T-cell (primary cell): ENCODE measurements around the gene TNRC6A. TPM values are rescaled to one million over a fixed set of nuclear protein-coding genes. Genes with fewer than 3 reads are reported as not detected.

ENCODE experiments used
- ATAC-seq, 4 experiments: fragments of 200-7000 bp in 3 of 4; fragments of 150-1000 bp in 1 of 4; cut with Tn5 transposase; replicated peaks in 1 of 4; 1 replicate in 3 of 4; 2 replicates in 1 of 4; pipeline ENCODE4 v1.10.0; 2021; ENCODE audit warnings: moderate library complexity in 3 of 4, mild to moderate bottlenecking in 2 of 4, moderate number of reproducible peaks in 1 of 4
- CTCF ChIA-PET, 2 donors: fragments of 300-600 bp; sonication (Branson Sonifier 250); formaldehyde crosslinking; loops; one replicate each; lab custom pipeline; 2022; ENCODE audit warnings: antibody characterized with exemption in 2 of 2; lab: Charles Lee
- POLR2A ChIA-PET, 2 donors: fragments of 300-600 bp; sonication (Branson Sonifier 250); formaldehyde crosslinking; loops; one replicate each; lab custom pipeline; 2022; ENCODE audit warnings: antibody characterized with exemption in 2 of 2; lab: Charles Lee
- DNase-seq, 35 experiments: peaks; one replicate each; pipeline versions ENCODE4 v3.0.0 to v3.0.0-alpha.2; 2013 to 2023
- H3K27ac ChIP-seq: one replicate; pipeline ENCODE4 v1.5.1; 2013; ENCODE audit warnings: low read length
- H3K27me3 ChIP-seq, 2 experiments: replicated peaks in 1 of 2; 1 replicate in 1 of 2; 2 replicates in 1 of 2; pipeline versions ENCODE4 v1.6.1 to v1.7.0; 2013; ENCODE audit warnings: low read length in 1 of 2, mixed read lengths in 1 of 2; ENCODE audit not compliant: control insufficient read depth in 2 of 2, insufficient read depth in 2 of 2; ENCODE audit errors: extremely low read depth in 1 of 2
- H3K36me3 ChIP-seq, 2 donors: 1 replicate in 1 of 2; 2 replicates in 1 of 2; pipeline versions ENCODE4 v1.6.1 to v1.7.0; 2013; ENCODE audit warnings: low read length in 1 of 2; ENCODE audit not compliant: control insufficient read depth in 2 of 2, insufficient read depth in 1 of 2; ENCODE audit errors: extremely low read depth in 1 of 2
- H3K4me1 ChIP-seq, 2 experiments: 1 replicate in 1 of 2; 2 replicates in 1 of 2; pipeline versions ENCODE4 v1.6.1 to v1.7.0; 2013; ENCODE audit warnings: low read length in 2 of 2, mixed read lengths in 1 of 2; ENCODE audit not compliant: insufficient read depth in 2 of 2, control insufficient read depth in 1 of 2; ENCODE audit errors: extremely low read depth in 1 of 2
- H3K4me3 ChIP-seq, 2 donors: 1 replicate in 1 of 2; 2 replicates in 1 of 2; pipeline versions ENCODE4 v1.5.1 to v1.7.0; 2013; ENCODE audit warnings: mild to moderate bottlenecking in 2 of 2, low read length in 1 of 2, moderate library complexity in 1 of 2; ENCODE audit not compliant: control insufficient read depth in 1 of 2; ENCODE audit errors: extremely low read depth in 1 of 2
- H3K9me3 ChIP-seq: 2 replicates; pipeline ENCODE4 v1.7.0; 2013
- H3K27ac Mint-ChIP-seq, 2 donors: one replicate each; pipeline ENCODE4 v1.8.0; 2020 to 2021; ENCODE audit warnings: mild to moderate bottlenecking in 2 of 2, mixed read lengths in 2 of 2
- H3K27me3 Mint-ChIP-seq, 2 donors: one replicate each; pipeline ENCODE4 v1.8.0; 2021 to 2022; ENCODE audit warnings: mixed read lengths in 2 of 2
- H3K36me3 Mint-ChIP-seq: one replicate; pipeline ENCODE4 v1.8.0; 2021; ENCODE audit warnings: mixed read lengths
- H3K4me1 Mint-ChIP-seq, 3 donors: one replicate each; pipeline ENCODE4 v1.8.0; 2020 to 2022; ENCODE audit warnings: mixed read lengths in 3 of 3, mild to moderate bottlenecking in 1 of 3
- H3K4me3 Mint-ChIP-seq, 3 donors: one replicate each; pipeline ENCODE4 v1.8.0; 2020 to 2022; ENCODE audit warnings: mild to moderate bottlenecking in 3 of 3, mixed read lengths in 3 of 3, moderate library complexity in 3 of 3
- H3K9me3 Mint-ChIP-seq, 3 donors: one replicate each; pipeline ENCODE4 v1.8.0; 2020 to 2022; ENCODE audit warnings: mixed read lengths in 3 of 3
- WGBS: methylation state at CpG from one replicate; pipeline ENCODE4 v1.1.5; 2013; ENCODE audit warnings: missing lambda C conversion rate; ENCODE audit not compliant: insufficient coverage; 5-methylcytosine and 5-hydroxymethylcytosine counted together
- total RNA-seq, 35 experiments: library from RNA in 6 of 35; stranded (reverse) in 6 of 35; fragments of 120-200 nt in 1 of 35; gene quantifications; one replicate each; pipeline versions ENCODE4 v1.2.1 to v1.2.4 and lab custom pipeline; 2013 to 2026

TNRC6A gene
- total RNA-seq, 5 donors from 2014 or later (not counting 1 experiment from before 2014, with no cell fraction given): 74.7 to 79.4 (median 77.9) TPM

GRCh38 chr16:24717411-24717810 is 12.0 kb upstream of the TNRC6A start:
- Mint-ChIP-seq H3K27ac (no peak overlapping the region), H3K9me3 (peaks cover 3 to 5% (median 5%) of the 10 kb centered on the region in 3 donors), H3K36me3 (no peaks in the 10 kb centered on the region), H3K4me1 (peaks cover 0 to 7% (median 6%) of the 10 kb centered on the region in 3 donors), H3K4me3 (no peak overlapping the region), H3K27me3 (peaks cover 4 to 9% of the 10 kb centered on the region in 2 donors)
- H3K9me3 ChIP-seq: no peaks in the 10 kb centered on the region
- no peaks in the 10 kb centered on the region for H3K36me3 ChIP-seq
- H3K27ac ChIP-seq: no peak overlapping the region
- DNase-seq: no peak
- CTCF ChIA-PET: no interaction called here
- no peaks in the 10 kb centered on the region for H3K4me1 ChIP-seq
- H3K4me3 ChIP-seq: no peak overlapping the region
- 92% methylated on average over 2 of the region's 6 CpGs for WGBS
- POLR2A ChIA-PET: no interaction called here
- H3K27me3 ChIP-seq: peaks cover 0 to 11% of the 10 kb centered on the region in 2 experiments
- no peak for ATAC-seq

GRCh38 chr16:24718967-24719521 is 10.4 kb upstream of the TNRC6A start:
- H3K27ac Mint-ChIP-seq: no peak overlapping the region
- POLR2A ChIA-PET: interaction anchor here in 1 of 2 donors (0.6 kb wide), 1 partner anchor 23 kb away, joined by 7 read pairs; no protein-coding TSS in a partner anchor

GRCh38 chr16:24721830-24722238 is 7.6 kb upstream of the TNRC6A start:
- Histone ChIP-seq H3K4me1 (no peaks in the 10 kb centered on the region), H3K27me3 (peaks cover 0 to 8% of the 10 kb centered on the region in 2 experiments), H3K9me3 (no peaks in the 10 kb centered on the region), H3K27ac (no peak overlapping the region), H3K4me3 (no peak overlapping the region), H3K36me3 (no peaks in the 10 kb centered on the region)
- ChIA-PET POLR2A (no interaction called here), CTCF (no interaction called here)
- no peaks in the 10 kb centered on the region for H3K9me3 Mint-ChIP-seq
- H3K27ac Mint-ChIP-seq: peak overlapping the region; percentile 39 to 50
- ATAC-seq: peak in 3 of 4 experiments; percentile 65 to 87 (median 69)
- H3K36me3 Mint-ChIP-seq: no peaks in the 10 kb centered on the region
- peaks cover 0 to 10% (median 6%) of the 10 kb centered on the region in 3 donors for H3K4me1 Mint-ChIP-seq
- peak in 1 of 35 experiments; percentile 16 for DNase-seq
- no peak overlapping the region for H3K4me3 Mint-ChIP-seq
- H3K27me3 Mint-ChIP-seq: peaks cover 0 to 4% of the 10 kb centered on the region in 2 donors
- WGBS: 23% methylated on average over 3 of the region's 6 CpGs

More at GRCh38 chr16:24718967-24719521, 10.4 kb upstream of the TNRC6A start:
- no peaks in the 10 kb centered on the region for H3K9me3 ChIP-seq
- no peak overlapping the region for H3K4me3 Mint-ChIP-seq
- DNase-seq: no peak
- ATAC-seq: no peak
- H3K27me3 ChIP-seq: peaks cover 0 to 11% of the 10 kb centered on the region in 2 experiments
- no peaks in the 10 kb centered on the region for H3K36me3 Mint-ChIP-seq
- H3K36me3 ChIP-seq: no peaks in the 10 kb centered on the region
- WGBS: 100% methylated on average over 1 of the region's 6 CpGs
- H3K27ac ChIP-seq: no peak overlapping the region
- CTCF ChIA-PET: no interaction called here
- peaks cover 0 to under 1% (median under 1%) of the 10 kb centered on the region in 3 donors for H3K9me3 Mint-ChIP-seq
- H3K4me1 ChIP-seq: no peaks in the 10 kb centered on the region
- no peak overlapping the region for H3K4me3 ChIP-seq
- H3K4me1 Mint-ChIP-seq: peaks cover 0 to 7% (median 6%) of the 10 kb centered on the region in 3 donors
- H3K27me3 Mint-ChIP-seq: peaks cover 4 to 6% of the 10 kb centered on the region in 2 donors

- no peaks in the 10 kb centered on the region for H3K9me3 Mint-ChIP-seq
- peaks cover 10 to 19% (median 11%) of the 10 kb centered on the region in 3 donors for H3K4me1 Mint-ChIP-seq
- DNase-seq: no peak
- H3K27ac Mint-ChIP-seq: no peak overlapping the region
- Histone ChIP-seq H3K27ac (no peak overlapping the region), H3K27me3 (no peaks in the 10 kb centered on the region), H3K4me3 (no peak overlapping the region), H3K9me3 (no peaks in the 10 kb centered on the region), H3K36me3 (no peaks in the 10 kb centered on the region), H3K4me1 (peaks cover 0 to 2% of the 10 kb centered on the region in 2 experiments)
- H3K27me3 Mint-ChIP-seq: no peaks in the 10 kb centered on the region
- POLR2A ChIA-PET: no interaction called here
- H3K4me3 Mint-ChIP-seq: no peak overlapping the region
- ATAC-seq: no peak
- no peaks in the 10 kb centered on the region for H3K36me3 Mint-ChIP-seq
- CTCF ChIA-PET: no interaction called here
Observed at GRCh38 chr16:24723663-24724062, 5.8 kb upstream of the TNRC6A start.

- 100% methylated on average over 3 of the region's 18 CpGs for WGBS
- ATAC-seq (no peak), DNase-seq (no peak)
- CTCF ChIA-PET: no interaction called here
- no peaks in the 10 kb centered on the region for H3K36me3 ChIP-seq
- no peak overlapping the region for H3K27ac ChIP-seq
- Mint-ChIP-seq H3K27ac (peak overlapping the region in 1 of 2 donors; percentile 24), H3K4me1 (peaks cover 30 to 41% (median 38%) of the 10 kb centered on the region in 3 donors), H3K4me3 (peak overlapping the region; percentile 34 to 91 (median 35)), H3K36me3 (peaks cover 16% of the 10 kb centered on the region), H3K27me3 (no peaks in the 10 kb centered on the region), H3K9me3 (no peaks in the 10 kb centered on the region)
- H3K4me3 ChIP-seq: no peak overlapping the region
- no peaks in the 10 kb centered on the region for H3K9me3 ChIP-seq
- no peaks in the 10 kb centered on the region for H3K27me3 ChIP-seq
- POLR2A ChIA-PET: interaction anchor here in 1 of 2 donors (0.6 to 1.0 kb wide), 3 partner anchors 22 to 191 kb away, joined by 3 to 4 read pairs (median 4); no protein-coding TSS in a partner anchor
- H3K4me1 ChIP-seq: peaks cover 8 to 17% of the 10 kb centered on the region in 2 experiments
Observed at GRCh38 chr16:24728011-24728410, 1.4 kb upstream of the TNRC6A start.

GRCh38 chr16:24728891-24729242 is 584 bp upstream of the TNRC6A start:
- ChIA-PET POLR2A (interaction anchor here in 1 of 2 donors (0.6 kb wide), 1 partner anchor 83 kb away, joined by 3 read pairs; no protein-coding TSS in a partner anchor), CTCF (interaction anchor here in 1 of 2 donors (0.5 to 0.6 kb wide), 2 partner anchors 10 to 27 kb away, joined by 3 to 4 read pairs; no protein-coding TSS in a partner anchor)
- H3K27me3 ChIP-seq: no peaks in the 10 kb centered on the region
- Mint-ChIP-seq H3K4me3 (peak overlapping the region; percentile 91 to 96 (median 95)), H3K36me3 (peaks cover 21% of the 10 kb centered on the region), H3K9me3 (no peaks in the 10 kb centered on the region), H3K27ac (peak overlapping the region; percentile 96 to 97), H3K4me1 (peaks cover 38 to 49% (median 47%) of the 10 kb centered on the region in 3 donors), H3K27me3 (no peaks in the 10 kb centered on the region)
- 10% methylated on average over 2 of the region's 8 CpGs for WGBS
- peaks cover 0 to 5% of the 10 kb centered on the region in 2 donors for H3K36me3 ChIP-seq
- H3K4me3 ChIP-seq: peak overlapping the region; percentile 69 to 90
- H3K27ac ChIP-seq: peak overlapping the region; percentile 98
- ATAC-seq (peak; percentile 3 to 11 (median 6)), DNase-seq (peak in 8 of 35 experiments; percentile 0 to 14 (median 2))
- H3K9me3 ChIP-seq: no peaks in the 10 kb centered on the region
- H3K4me1 ChIP-seq: peaks cover 12 to 17% of the 10 kb centered on the region in 2 experiments
